GM23338 (cell line): ENCODE data around the gene OPRD1. TPM values are rescaled to one million over a fixed set of nuclear protein-coding genes. Genes with fewer than 3 reads are reported as not detected.

Source experiments
- ATAC-seq: fragments of 200-7000 bp; cut with Tn5 transposase; 3 replicates; pipeline ENCODE4 v1.9.1; 2020
- DNase-seq: peaks from one replicate; pipeline ENCODE4 v3.0.0-alpha.2; 2015; ENCODE audit warnings: low spot score
- H2AFZ ChIP-seq: fragments of 200-600 bp; sonication (generic); 2 replicates; pipeline ENCODE4 v1.8.0; 2016; ENCODE audit warnings: antibody characterized with exemption, mild to moderate bottlenecking, moderate library complexity
- H3F3A ChIP-seq: fragments of 200-600 bp; sonication (generic); replicated peaks from 2 replicates; pipeline ENCODE4 v1.8.0; 2017; ENCODE audit warnings: antibody characterized with exemption, mixed run types, low read depth
- H3K27ac ChIP-seq: fragments of 200-600 bp; sonication (generic); 2 replicates; pipeline ENCODE4 v1.6.1; 2016; ENCODE audit warnings: low read depth
- H3K27me3 ChIP-seq: fragments of 200-600 bp; sonication (generic); 2 replicates; pipeline ENCODE4 v1.8.0; 2016; ENCODE audit warnings: mild to moderate bottlenecking, mixed run types, moderate library complexity; ENCODE audit not compliant: insufficient read depth
- H3K36me3 ChIP-seq: fragments of 200-600 bp; sonication (generic); 2 replicates; pipeline ENCODE4 v1.8.0; 2016; ENCODE audit warnings: mild to moderate bottlenecking; ENCODE audit not compliant: insufficient read depth
- H3K4me1 ChIP-seq: fragments of 200-600 bp; sonication (generic); 2 replicates; pipeline ENCODE4 v1.8.0; 2016; ENCODE audit warnings: mild to moderate bottlenecking, moderate library complexity; ENCODE audit not compliant: insufficient read depth
- H3K4me2 ChIP-seq: fragments of 200-600 bp; sonication (generic); 2 replicates; pipeline ENCODE4 v1.7.1; 2017; ENCODE audit warnings: mixed run types
- H3K4me3 ChIP-seq: fragments of 200-600 bp; sonication (generic); 2 replicates; pipeline ENCODE4 v1.6.1; 2016; ENCODE audit warnings: mixed run types
- H3K79me2 ChIP-seq: fragments of 200-600 bp; sonication (generic); replicated peaks from 2 replicates; pipeline ENCODE4 v1.8.0; 2017; ENCODE audit warnings: mild to moderate bottlenecking; ENCODE audit not compliant: insufficient read depth
- H3K9me2 ChIP-seq: fragments of 200-600 bp; sonication (generic); 2 replicates; pipeline ENCODE4 v1.8.0; 2017; ENCODE audit not compliant: insufficient read depth
- H4K20me1 ChIP-seq: fragments of 200-600 bp; sonication (generic); replicated peaks from 2 replicates; pipeline ENCODE4 v1.8.0; 2017; ENCODE audit warnings: mild to moderate bottlenecking; ENCODE audit not compliant: insufficient read depth
- H3K27ac Mint-ChIP-seq: 2 replicates; pipeline ENCODE4 v1.8.0; 2020; ENCODE audit warnings: inconsistent platforms, mild to moderate bottlenecking, moderate library complexity, mixed read lengths
- H3K27me3 Mint-ChIP-seq: 3 replicates; pipeline ENCODE4 v1.8.0; 2022; ENCODE audit warnings: low read depth, mild to moderate bottlenecking, moderate library complexity, mixed read lengths, inconsistent platforms; ENCODE audit not compliant: insufficient read depth, poor library complexity
- H3K36me3 Mint-ChIP-seq: 3 replicates; pipeline ENCODE4 v1.8.0; 2021; ENCODE audit warnings: low read depth, mild to moderate bottlenecking, inconsistent platforms, moderate library complexity, mixed read lengths
- H3K4me1 Mint-ChIP-seq: 3 replicates; pipeline ENCODE4 v1.8.0; 2020; ENCODE audit warnings: mild to moderate bottlenecking, inconsistent platforms, mixed read lengths
- H3K4me3 Mint-ChIP-seq: 3 replicates; pipeline ENCODE4 v1.8.0; 2021; ENCODE audit warnings: moderate library complexity, mild to moderate bottlenecking, inconsistent platforms, mixed read lengths
- H3K9me3 Mint-ChIP-seq: 3 replicates; pipeline ENCODE4 v1.8.0; 2020; ENCODE audit warnings: moderate library complexity, mild to moderate bottlenecking, inconsistent platforms, mixed read lengths
- CREB1 ChIP-seq: fragments of 250-450 bp; sonication (Bioruptor Pico); IDR thresholded peaks from 2 replicates; pipeline ENCODE4 v1.5.0; 2020; ENCODE audit warnings: low read depth, mild to moderate bottlenecking, moderate library complexity
- ETS1 ChIP-seq: IDR thresholded peaks from 2 replicates; pipeline ENCODE4 v1.6.1; 2016; ENCODE audit warnings: antibody characterized with exemption
- EZH2 ChIP-seq: fragments of 200-600 bp; sonication (generic); IDR thresholded peaks from one replicate; pipeline ENCODE4 v1.8.0; 2017; ENCODE audit warnings: antibody characterized with exemption, mild to moderate bottlenecking, low read depth; ENCODE audit not compliant: unreplicated experiment
- NANOG ChIP-seq: IDR thresholded peaks from 2 replicates; pipeline ENCODE4 v1.6.1; 2016; ENCODE audit warnings: antibody characterized with exemption, borderline replicate concordance
- STAT1 ChIP-seq: IDR thresholded peaks from one replicate; pipeline ENCODE4 v1.6.1; 2016; ENCODE audit warnings: antibody characterized with exemption; ENCODE audit not compliant: unreplicated experiment
- polyA plus RNA-seq: library from polyadenylated mRNA; unstranded; fragments of >200 nt; fragmentation: Nextera tagmentation; extraction: Ambion mirVana; gene quantifications from 2 replicates; pipeline ENCODE4 v1.2.1, GENCODE V29; 2016
- total RNA-seq: library from RNA; depleted of rRNA; stranded (reverse); fragments of >200 nt; shearing (Covaris generic); gene quantifications from 2 replicates; pipeline ENCODE4 v1.2.3, GENCODE V29; 2014
- TF ChIP-seq, protein P1 (sequence below): fragments of 250-450 bp; sonication (Bioruptor Pico); IDR thresholded peaks from 2 replicates; pipeline ENCODE4 v1.5.0; 2020; ENCODE audit warnings: mild to moderate bottlenecking, moderate library complexity

Gene OPRD1
- total and polyA plus RNA-seq, 2 experiments from 2014 or later: 0.55 to 2.3 TPM

DNA sequence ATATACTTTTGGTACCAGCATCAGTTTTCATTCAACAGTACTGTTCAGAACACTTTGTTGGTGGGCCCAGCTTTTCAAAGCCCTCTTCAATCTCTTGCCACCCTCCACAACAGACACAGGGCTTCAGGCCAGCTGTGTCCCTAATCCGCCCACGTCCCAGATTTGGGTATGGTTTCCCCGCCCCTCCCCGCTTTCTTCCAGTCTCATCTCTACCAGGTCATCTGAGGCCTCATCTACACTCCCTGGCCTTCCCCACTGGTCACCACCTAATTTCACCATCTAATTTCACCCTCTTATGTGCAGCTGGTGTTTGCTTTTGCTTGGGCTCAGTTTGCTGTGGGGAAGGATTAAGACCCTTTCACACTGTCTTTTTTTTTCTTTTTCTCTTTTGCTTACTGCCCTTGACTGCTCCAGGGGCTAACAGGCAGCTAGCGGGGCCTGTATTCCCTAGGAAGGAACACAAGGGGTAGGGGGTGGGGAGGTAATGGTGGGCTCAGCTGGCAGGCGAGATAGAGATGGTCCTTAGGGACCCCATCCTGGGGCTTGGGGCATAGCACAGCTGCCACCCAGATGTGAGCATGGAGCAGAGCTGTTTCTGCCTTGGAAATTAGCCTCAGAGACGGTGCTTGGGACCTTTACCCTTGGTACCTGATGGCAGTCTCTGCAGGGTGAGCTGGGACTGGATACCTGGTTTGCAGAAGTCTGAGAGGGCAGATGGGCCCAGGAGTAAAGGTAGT is 98.6 kb downstream of the OPRD1 start:
- Histone ChIP-seq H3K4me1 (peaks cover 6% of the 10 kb centered on the region), H3K9me2 (no peaks in the 10 kb centered on the region), H3K27ac (no peak overlapping the region), H3K36me3 (no peaks in the 10 kb centered on the region), H3K4me3 (no peak overlapping the region), H2AFZ (no peak overlapping the region), H3K27me3 (no peaks in the 10 kb centered on the region), H4K20me1 (no peaks in the 10 kb centered on the region; the same call in 1 of the 2 replicates), H3K79me2 (peaks cover 1% of the 10 kb centered on the region), H3F3A (no peaks in the 10 kb centered on the region), H3K4me2 (no peak overlapping the region)
- Mint-ChIP-seq H3K36me3 (no peaks in the 10 kb centered on the region; the same call in 2 of the 3 replicates), H3K9me3 (no peaks in the 10 kb centered on the region), H3K4me3 (no peak overlapping the region), H3K27me3 (peaks cover 9% of the 10 kb centered on the region), H3K4me1 (peaks cover 11% of the 10 kb centered on the region; the same call in 2 of the 3 replicates), H3K27ac (no peak overlapping the region)
- no peak for ATAC-seq
- TF ChIP-seq, protein P1, sequence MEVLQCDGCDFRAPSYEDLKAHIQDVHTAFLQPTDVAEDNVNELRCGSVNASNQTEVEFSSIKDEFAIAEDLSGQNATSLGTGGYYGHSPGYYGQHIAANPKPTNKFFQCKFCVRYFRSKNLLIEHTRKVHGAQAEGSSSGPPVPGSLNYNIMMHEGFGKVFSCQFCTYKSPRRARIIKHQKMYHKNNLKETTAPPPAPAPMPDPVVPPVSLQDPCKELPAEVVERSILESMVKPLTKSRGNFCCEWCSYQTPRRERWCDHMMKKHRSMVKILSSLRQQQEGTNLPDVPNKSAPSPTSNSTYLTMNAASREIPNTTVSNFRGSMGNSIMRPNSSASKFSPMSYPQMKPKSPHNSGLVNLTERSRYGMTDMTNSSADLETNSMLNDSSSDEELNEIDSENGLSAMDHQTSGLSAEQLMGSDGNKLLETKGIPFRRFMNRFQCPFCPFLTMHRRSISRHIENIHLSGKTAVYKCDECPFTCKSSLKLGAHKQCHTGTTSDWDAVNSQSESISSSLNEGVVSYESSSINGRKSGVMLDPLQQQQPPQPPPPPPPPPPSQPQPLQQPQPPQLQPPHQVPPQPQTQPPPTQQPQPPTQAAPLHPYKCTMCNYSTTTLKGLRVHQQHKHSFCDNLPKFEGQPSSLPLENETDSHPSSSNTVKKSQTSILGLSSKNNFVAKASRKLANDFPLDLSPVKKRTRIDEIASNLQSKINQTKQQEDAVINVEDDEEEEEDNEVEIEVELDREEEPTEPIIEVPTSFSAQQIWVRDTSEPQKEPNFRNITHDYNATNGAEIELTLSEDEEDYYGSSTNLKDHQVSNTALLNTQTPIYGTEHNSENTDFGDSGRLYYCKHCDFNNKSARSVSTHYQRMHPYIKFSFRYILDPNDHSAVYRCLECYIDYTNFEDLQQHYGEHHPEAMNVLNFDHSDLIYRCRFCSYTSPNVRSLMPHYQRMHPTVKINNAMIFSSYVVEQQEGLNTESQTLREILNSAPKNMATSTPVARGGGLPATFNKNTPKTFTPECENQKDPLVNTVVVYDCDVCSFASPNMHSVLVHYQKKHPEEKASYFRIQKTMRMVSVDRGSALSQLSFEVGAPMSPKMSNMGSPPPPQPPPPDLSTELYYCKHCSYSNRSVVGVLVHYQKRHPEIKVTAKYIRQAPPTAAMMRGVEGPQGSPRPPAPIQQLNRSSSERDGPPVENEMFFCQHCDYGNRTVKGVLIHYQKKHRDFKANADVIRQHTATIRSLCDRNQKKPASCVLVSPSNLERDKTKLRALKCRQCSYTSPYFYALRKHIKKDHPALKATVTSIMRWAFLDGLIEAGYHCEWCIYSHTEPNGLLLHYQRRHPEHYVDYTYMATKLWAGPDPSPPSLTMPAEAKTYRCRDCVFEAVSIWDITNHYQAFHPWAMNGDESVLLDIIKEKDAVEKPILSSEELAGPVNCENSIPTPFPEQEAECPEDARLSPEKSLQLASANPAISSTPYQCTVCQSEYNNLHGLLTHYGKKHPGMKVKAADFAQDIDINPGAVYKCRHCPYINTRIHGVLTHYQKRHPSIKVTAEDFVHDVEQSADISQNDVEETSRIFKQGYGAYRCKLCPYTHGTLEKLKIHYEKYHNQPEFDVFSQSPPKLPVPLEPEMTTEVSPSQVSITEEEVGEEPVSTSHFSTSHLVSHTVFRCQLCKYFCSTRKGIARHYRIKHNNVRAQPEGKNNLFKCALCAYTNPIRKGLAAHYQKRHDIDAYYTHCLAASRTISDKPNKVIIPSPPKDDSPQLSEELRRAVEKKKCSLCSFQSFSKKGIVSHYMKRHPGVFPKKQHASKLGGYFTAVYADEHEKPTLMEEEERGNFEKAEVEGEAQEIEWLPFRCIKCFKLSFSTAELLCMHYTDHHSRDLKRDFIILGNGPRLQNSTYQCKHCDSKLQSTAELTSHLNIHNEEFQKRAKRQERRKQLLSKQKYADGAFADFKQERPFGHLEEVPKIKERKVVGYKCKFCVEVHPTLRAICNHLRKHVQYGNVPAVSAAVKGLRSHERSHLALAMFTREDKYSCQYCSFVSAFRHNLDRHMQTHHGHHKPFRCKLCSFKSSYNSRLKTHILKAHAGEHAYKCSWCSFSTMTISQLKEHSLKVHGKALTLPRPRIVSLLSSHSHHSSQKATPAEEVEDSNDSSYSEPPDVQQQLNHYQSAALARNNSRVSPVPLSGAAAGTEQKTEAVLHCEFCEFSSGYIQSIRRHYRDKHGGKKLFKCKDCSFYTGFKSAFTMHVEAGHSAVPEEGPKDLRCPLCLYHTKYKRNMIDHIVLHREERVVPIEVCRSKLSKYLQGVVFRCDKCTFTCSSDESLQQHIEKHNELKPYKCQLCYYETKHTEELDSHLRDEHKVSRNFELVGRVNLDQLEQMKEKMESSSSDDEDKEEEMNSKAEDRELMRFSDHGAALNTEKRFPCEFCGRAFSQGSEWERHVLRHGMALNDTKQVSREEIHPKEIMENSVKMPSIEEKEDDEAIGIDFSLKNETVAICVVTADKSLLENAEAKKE (CRISPR knock-in tag): no peak
- no peak for TF ChIP-seq NANOG
- TF ChIP-seq STAT1: no peak
- no peak for TF ChIP-seq CREB1 (CRISPR knock-in tag)
- no peak for TF ChIP-seq EZH2
- no peak for TF ChIP-seq ETS1
- DNase-seq: no peak
